ENCODE measurements around the gene WDR77. TPM values are rescaled to one million over a fixed set of nuclear protein-coding genes. Genes with fewer than 3 reads are reported as not detected.

WDR77 gene
- total and polyA plus RNA-seq, 9 of the 15 experiments (the other 6 are each of a cell fraction or from before 2014, with no cell fraction given): 20.6 to 160 (median 75.3) TPM

DNA sequence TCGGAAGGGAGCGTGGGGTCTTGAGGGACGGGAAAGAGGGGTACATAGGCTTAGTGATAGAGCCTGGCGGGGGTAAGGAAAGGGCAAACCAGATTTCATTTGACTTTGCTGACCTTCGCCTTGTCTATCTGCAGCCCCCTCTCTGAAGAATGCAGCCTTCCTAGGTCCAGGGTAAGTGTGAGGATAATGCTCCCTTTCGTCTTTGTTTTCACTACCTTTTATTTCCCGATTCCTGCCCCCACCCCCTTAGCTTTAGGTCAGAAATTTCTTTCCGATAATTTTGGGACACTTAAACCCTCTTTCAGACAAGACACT is 604 bp upstream of the WDR77 start (continued):
- TF ChIP-seq, protein P1, sequence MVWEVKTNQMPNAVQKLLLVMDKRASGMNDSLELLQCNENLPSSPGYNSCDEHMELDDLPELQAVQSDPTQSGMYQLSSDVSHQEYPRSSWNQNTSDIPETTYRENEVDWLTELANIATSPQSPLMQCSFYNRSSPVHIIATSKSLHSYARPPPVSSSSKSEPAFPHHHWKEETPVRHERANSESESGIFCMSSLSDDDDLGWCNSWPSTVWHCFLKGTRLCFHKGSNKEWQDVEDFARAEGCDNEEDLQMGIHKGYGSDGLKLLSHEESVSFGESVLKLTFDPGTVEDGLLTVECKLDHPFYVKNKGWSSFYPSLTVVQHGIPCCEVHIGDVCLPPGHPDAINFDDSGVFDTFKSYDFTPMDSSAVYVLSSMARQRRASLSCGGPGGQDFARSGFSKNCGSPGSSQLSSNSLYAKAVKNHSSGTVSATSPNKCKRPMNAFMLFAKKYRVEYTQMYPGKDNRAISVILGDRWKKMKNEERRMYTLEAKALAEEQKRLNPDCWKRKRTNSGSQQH (CRISPR knock-in tag; IDR thresholded peaks at IDR 0.05): 0 out of 2 replicates have a peak, but pooled peaks have one; percentile 68
- TF ChIP-seq ATF1 (CRISPR knock-in tag; IDR thresholded peaks at IDR 0.05) (no peak), ATF1 (tag; IDR thresholded peaks at IDR 0.05) (peak; percentile 38; the same call in 1 of the 2 replicates), GATAD2B (IDR thresholded peaks at IDR 0.05; ENCODE audit: borderline replicate concordance) (no peak), ZNF589 (CRISPR knock-in tag; IDR thresholded peaks at IDR 0.05; ENCODE audit: low read depth) (no peak), KDM1A (IDR thresholded peaks at IDR 0.05) (no peak), RFX7 (CRISPR knock-in tag; IDR thresholded peaks at IDR 0.05) (no peak), SRF (CRISPR knock-in tag; IDR thresholded peaks at IDR 0.05) (peak in 1 of 2 experiments; percentile 11; a peak in 1 of 4 replicates), NFRKB (IDR thresholded peaks at IDR 0.05; ENCODE audit: low read depth) (peak; percentile 70; the same call in 1 of the 2 replicates), RBM39 (optimal IDR thresholded peaks at IDR 0.05; ENCODE audit: low read depth, low read length) (no peak), SIN3A (IDR thresholded peaks at IDR 0.05; ENCODE audit: borderline replicate concordance in 2 of 2, control insufficient read depth in 1 of 2, low read depth in 2 of 2, low read length in 2 of 2) (0 out of 4 replicates have a peak, but pooled peaks of 1 of the 2 experiments have one; percentile 42), CGGBP1 (CRISPR knock-in tag; IDR thresholded peaks at IDR 0.05) (no peak), RBBP5 (IDR thresholded peaks at IDR 0.05; ENCODE audit: borderline replicate concordance, insufficient read depth, low read length, poor library complexity, severe bottlenecking) (no peak), ZNF717 (CRISPR knock-in tag; IDR thresholded peaks at IDR 0.05) (no peak), HNRNPK (IDR thresholded peaks at IDR 0.05; ENCODE audit: low read depth, low read length, poor library complexity, severe bottlenecking) (no peak), SMARCA4 (IDR thresholded peaks at IDR 0.05) (0 out of 2 replicates have a peak, but pooled peaks have one; percentile 33)
- TF ChIP-seq, protein P2, sequence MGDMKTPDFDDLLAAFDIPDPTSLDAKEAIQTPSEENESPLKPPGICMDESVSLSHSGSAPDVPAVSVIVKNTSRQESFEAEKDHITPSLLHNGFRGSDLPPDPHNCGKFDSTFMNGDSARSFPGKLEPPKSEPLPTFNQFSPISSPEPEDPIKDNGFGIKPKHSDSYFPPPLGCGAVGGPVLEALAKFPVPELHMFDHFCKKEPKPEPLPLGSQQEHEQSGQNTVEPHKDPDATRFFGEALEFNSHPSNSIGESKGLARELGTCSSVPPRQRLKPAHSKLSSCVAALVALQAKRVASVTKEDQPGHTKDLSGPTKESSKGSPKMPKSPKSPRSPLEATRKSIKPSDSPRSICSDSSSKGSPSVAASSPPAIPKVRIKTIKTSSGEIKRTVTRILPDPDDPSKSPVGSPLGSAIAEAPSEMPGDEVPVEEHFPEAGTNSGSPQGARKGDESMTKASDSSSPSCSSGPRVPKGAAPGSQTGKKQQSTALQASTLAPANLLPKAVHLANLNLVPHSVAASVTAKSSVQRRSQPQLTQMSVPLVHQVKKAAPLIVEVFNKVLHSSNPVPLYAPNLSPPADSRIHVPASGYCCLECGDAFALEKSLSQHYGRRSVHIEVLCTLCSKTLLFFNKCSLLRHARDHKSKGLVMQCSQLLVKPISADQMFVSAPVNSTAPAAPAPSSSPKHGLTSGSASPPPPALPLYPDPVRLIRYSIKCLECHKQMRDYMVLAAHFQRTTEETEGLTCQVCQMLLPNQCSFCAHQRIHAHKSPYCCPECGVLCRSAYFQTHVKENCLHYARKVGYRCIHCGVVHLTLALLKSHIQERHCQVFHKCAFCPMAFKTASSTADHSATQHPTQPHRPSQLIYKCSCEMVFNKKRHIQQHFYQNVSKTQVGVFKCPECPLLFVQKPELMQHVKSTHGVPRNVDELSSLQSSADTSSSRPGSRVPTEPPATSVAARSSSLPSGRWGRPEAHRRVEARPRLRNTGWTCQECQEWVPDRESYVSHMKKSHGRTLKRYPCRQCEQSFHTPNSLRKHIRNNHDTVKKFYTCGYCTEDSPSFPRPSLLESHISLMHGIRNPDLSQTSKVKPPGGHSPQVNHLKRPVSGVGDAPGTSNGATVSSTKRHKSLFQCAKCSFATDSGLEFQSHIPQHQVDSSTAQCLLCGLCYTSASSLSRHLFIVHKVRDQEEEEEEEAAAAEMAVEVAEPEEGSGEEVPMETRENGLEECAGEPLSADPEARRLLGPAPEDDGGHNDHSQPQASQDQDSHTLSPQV (IDR thresholded peaks at IDR 0.05): no peak
- TF ChIP-seq, protein P3, sequence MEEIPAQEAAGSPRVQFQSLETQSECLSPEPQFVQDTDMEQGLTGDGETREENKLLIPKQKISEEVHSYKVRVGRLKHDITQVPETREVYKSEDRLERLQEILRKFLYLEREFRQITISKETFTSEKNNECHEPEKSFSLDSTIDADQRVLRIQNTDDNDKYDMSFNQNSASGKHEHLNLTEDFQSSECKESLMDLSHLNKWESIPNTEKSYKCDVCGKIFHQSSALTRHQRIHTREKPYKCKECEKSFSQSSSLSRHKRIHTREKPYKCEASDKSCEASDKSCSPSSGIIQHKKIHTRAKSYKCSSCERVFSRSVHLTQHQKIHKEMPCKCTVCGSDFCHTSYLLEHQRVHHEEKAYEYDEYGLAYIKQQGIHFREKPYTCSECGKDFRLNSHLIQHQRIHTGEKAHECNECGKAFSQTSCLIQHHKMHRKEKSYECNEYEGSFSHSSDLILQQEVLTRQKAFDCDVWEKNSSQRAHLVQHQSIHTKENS (CRISPR knock-in tag; IDR thresholded peaks at IDR 0.05): no peak
- TF ChIP-seq, protein P4, sequence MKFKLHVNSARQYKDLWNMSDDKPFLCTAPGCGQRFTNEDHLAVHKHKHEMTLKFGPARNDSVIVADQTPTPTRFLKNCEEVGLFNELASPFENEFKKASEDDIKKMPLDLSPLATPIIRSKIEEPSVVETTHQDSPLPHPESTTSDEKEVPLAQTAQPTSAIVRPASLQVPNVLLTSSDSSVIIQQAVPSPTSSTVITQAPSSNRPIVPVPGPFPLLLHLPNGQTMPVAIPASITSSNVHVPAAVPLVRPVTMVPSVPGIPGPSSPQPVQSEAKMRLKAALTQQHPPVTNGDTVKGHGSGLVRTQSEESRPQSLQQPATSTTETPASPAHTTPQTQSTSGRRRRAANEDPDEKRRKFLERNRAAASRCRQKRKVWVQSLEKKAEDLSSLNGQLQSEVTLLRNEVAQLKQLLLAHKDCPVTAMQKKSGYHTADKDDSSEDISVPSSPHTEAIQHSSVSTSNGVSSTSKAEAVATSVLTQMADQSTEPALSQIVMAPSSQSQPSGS (CRISPR knock-in tag; IDR thresholded peaks at IDR 0.05): no peak
- TF ChIP-seq, protein P5, sequence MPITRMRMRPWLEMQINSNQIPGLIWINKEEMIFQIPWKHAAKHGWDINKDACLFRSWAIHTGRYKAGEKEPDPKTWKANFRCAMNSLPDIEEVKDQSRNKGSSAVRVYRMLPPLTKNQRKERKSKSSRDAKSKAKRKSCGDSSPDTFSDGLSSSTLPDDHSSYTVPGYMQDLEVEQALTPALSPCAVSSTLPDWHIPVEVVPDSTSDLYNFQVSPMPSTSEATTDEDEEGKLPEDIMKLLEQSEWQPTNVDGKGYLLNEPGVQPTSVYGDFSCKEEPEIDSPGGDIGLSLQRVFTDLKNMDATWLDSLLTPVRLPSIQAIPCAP (CRISPR knock-in tag; IDR thresholded peaks at IDR 0.05; ENCODE audit: borderline replicate concordance): peak; percentile 35; the same call in 1 of the 2 replicates
